H1 (cell line): Measurements from ENCODE around the gene LIN28A. TPM values are rescaled to one million over a fixed set of nuclear protein-coding genes. Genes with fewer than 3 reads are reported as not detected.

Experiments used
- CTCF ChIA-PET: fragments of 300-600 bp; sonication (Branson Sonifier 250); formaldehyde crosslinking; loops from one replicate; lab custom pipeline; 2021; ENCODE audit not compliant: partially characterized antibody; lab: Charles Lee
- POLR2A ChIA-PET: fragments of 300-600 bp; sonication (Branson Sonifier 250); formaldehyde crosslinking; loops from one replicate; lab custom pipeline; 2021; ENCODE audit warnings: inconsistent platforms; ENCODE audit not compliant: partially characterized antibody; lab: Charles Lee
- DNase-seq, 2 experiments: peaks; one replicate each; pipeline versions ENCODE4 v3.0.0 to v3.0.0-alpha.2; 2010 to 2022; ENCODE audit warnings: low spot score in 2 of 2, low read depth in 1 of 2, mixed read lengths in 1 of 2
- FAIRE-seq: peaks from 2 replicates; lab custom pipeline; 2011; peaks lifted over from hg19 to GRCh38; lab: Jason Lieb, UNC
- H2AFZ ChIP-seq: 2 replicates; pipeline ENCODE4 v1.8.1; 2012; ENCODE audit warnings: low read length, inconsistent platforms
- H2AK5ac ChIP-seq: 2 replicates; pipeline ENCODE4 v1.6.1; 2013; ENCODE audit warnings: low read depth, low read length
- H2BK120ac ChIP-seq: replicated peaks from 2 replicates; pipeline ENCODE3; 2013; ENCODE audit warnings: low read depth, low read length, inconsistent platforms
- H2BK12ac ChIP-seq: 2 replicates; pipeline ENCODE4 v1.6.1; 2013; ENCODE audit warnings: low read depth, low read length
- H2BK15ac ChIP-seq: 2 replicates; pipeline ENCODE4 v1.6.1; 2013; ENCODE audit warnings: low read length
- H2BK20ac ChIP-seq: 2 replicates; pipeline ENCODE4 v1.6.1; 2013; ENCODE audit warnings: low read length
- H2BK5ac ChIP-seq: 2 replicates; pipeline ENCODE4 v1.6.1; 2013; ENCODE audit warnings: low read depth, low read length
- H3K14ac ChIP-seq: 2 replicates; pipeline ENCODE4 v1.6.1; 2013; ENCODE audit warnings: inconsistent platforms; ENCODE audit not compliant: insufficient read length
- H3K18ac ChIP-seq: 2 replicates; pipeline ENCODE4 v1.6.1; 2013; ENCODE audit warnings: low read length; ENCODE audit errors: extremely low read depth
- H3K23ac ChIP-seq: 2 replicates; pipeline ENCODE4 v1.6.1; 2013; ENCODE audit warnings: inconsistent platforms; ENCODE audit not compliant: insufficient read length
- H3K23me2 ChIP-seq: 2 replicates; pipeline ENCODE4 v1.6.1; 2013; ENCODE audit warnings: low read depth, low read length
- H3K27ac ChIP-seq: 2 replicates; pipeline ENCODE4 v1.6.1; 2011; ENCODE audit warnings: low read depth, low read length, inconsistent platforms
- H3K27me3 ChIP-seq, 4 experiments: replicated peaks in 1 of 4; 1 replicate in 1 of 4; 2 replicates in 3 of 4; pipeline versions ENCODE4 v1.6.1 to v1.8.1; 2011 to 2013; ENCODE audit warnings: low read length in 3 of 4, mild to moderate bottlenecking in 3 of 4, inconsistent platforms in 2 of 4, mixed read lengths in 2 of 4, moderate library complexity in 1 of 4; ENCODE audit not compliant: control insufficient read depth in 3 of 4, insufficient read depth in 3 of 4; ENCODE audit errors: extremely low read depth in 1 of 4
- H3K36me3 ChIP-seq, 4 experiments: 2 replicates each; pipeline versions ENCODE4 v1.6.1 to v1.8.1; 2011 to 2013; ENCODE audit warnings: mild to moderate bottlenecking in 4 of 4, low read length in 3 of 4, moderate library complexity in 2 of 4, control low read depth in 1 of 4, inconsistent platforms in 1 of 4; ENCODE audit not compliant: insufficient read depth in 4 of 4, control insufficient read depth in 2 of 4
- H3K4ac ChIP-seq: replicated peaks from 2 replicates; pipeline ENCODE3; 2013; ENCODE audit warnings: low read length, low read depth, mixed read lengths, inconsistent platforms; ENCODE audit not compliant: insufficient read length
- H3K4me1 ChIP-seq, 4 experiments: replicated peaks in 1 of 4; 1 replicate in 1 of 4; 2 replicates in 3 of 4; pipeline versions ENCODE4 v1.6.1 to v1.8.1; 2011 to 2013; ENCODE audit warnings: low read length in 3 of 4, inconsistent platforms in 2 of 4, mixed read lengths in 1 of 4; ENCODE audit not compliant: insufficient read depth in 4 of 4, control insufficient read depth in 3 of 4
- H3K4me2 ChIP-seq, 2 experiments: 2 replicates each; pipeline versions ENCODE4 v1.6.1 to v1.8.1; 2011 to 2013; ENCODE audit warnings: low read depth in 2 of 2, low read length in 2 of 2, control low read depth in 1 of 2, inconsistent platforms in 1 of 2, mild to moderate bottlenecking in 1 of 2; ENCODE audit not compliant: insufficient read depth in 1 of 2
- H3K4me3 ChIP-seq, 4 experiments: fragments of 200-600, 300-600 bp in 1 of 4; sonication (generic), shearing (Covaris generic), sonication (Bioruptor Twin) in 1 of 4; 2 replicates each; pipeline versions ENCODE4 v1.5.1 to v1.8.1; 2011 to 2016; ENCODE audit warnings: low read length in 4 of 4, low read depth in 3 of 4, control low read depth in 2 of 4, inconsistent platforms in 2 of 4, mild to moderate bottlenecking in 2 of 4, mixed read lengths in 1 of 4, moderate library complexity in 1 of 4; ENCODE audit not compliant: insufficient read depth in 2 of 4; ENCODE audit errors: extremely low read depth in 1 of 4
- H3K56ac ChIP-seq: replicated peaks from 2 replicates; pipeline ENCODE3; 2013; ENCODE audit warnings: low read depth, mild to moderate bottlenecking, mixed read lengths, low read length, inconsistent platforms; ENCODE audit not compliant: insufficient read length
- H3K79me1 ChIP-seq: 2 replicates; pipeline ENCODE4 v1.6.1; 2013; ENCODE audit warnings: low read depth, low read length, control low read depth
- H3K79me2 ChIP-seq, 2 experiments: 2 replicates each; pipeline versions ENCODE4 v1.6.1 to v1.8.1; 2012 to 2013; ENCODE audit warnings: low read length in 2 of 2, mild to moderate bottlenecking in 2 of 2, inconsistent platforms in 1 of 2; ENCODE audit not compliant: insufficient read depth in 2 of 2, control insufficient read depth in 1 of 2
- H3K9ac ChIP-seq, 4 experiments: replicated peaks in 1 of 4; 1 replicate in 1 of 4; 2 replicates in 3 of 4; pipeline versions ENCODE4 v1.6.1 to v1.8.1; 2011 to 2013; ENCODE audit warnings: low read depth in 3 of 4, low read length in 3 of 4, control low read depth in 2 of 4, mild to moderate bottlenecking in 2 of 4, moderate library complexity in 2 of 4, inconsistent platforms in 1 of 4; ENCODE audit errors: extremely low read depth in 1 of 4
- H3K9me3 ChIP-seq, 2 experiments: 2 replicates each; pipeline versions ENCODE4 v1.6.1 to v1.8.1; 2012 to 2013; ENCODE audit warnings: mild to moderate bottlenecking in 2 of 2, moderate library complexity in 2 of 2, control low read depth in 1 of 2, inconsistent platforms in 1 of 2, low read depth in 1 of 2, low read length in 1 of 2, mixed read lengths in 1 of 2; ENCODE audit not compliant: insufficient read depth in 2 of 2
- H4K20me1 ChIP-seq, 2 experiments: replicated peaks in 1 of 2; 2 replicates each; pipeline versions ENCODE3 to v1.8.1; 2011 to 2013; ENCODE audit warnings: inconsistent platforms in 2 of 2, low read length in 2 of 2, mild to moderate bottlenecking in 1 of 2; ENCODE audit not compliant: insufficient read depth in 2 of 2, control insufficient read depth in 1 of 2
- H4K5ac ChIP-seq: 2 replicates; pipeline ENCODE4 v1.6.1; 2013; ENCODE audit warnings: low read length, low read depth, mixed read lengths, inconsistent platforms; ENCODE audit not compliant: insufficient read length
- H4K8ac ChIP-seq: 2 replicates; pipeline ENCODE4 v1.8.0; 2013; ENCODE audit warnings: mild to moderate bottlenecking, moderate library complexity, low read length, inconsistent platforms; ENCODE audit not compliant: insufficient read depth; ENCODE audit errors: extremely low read depth
- H4K91ac ChIP-seq: replicated peaks from 2 replicates; pipeline ENCODE3; 2013; ENCODE audit warnings: low read length, mixed read lengths, inconsistent platforms; ENCODE audit not compliant: insufficient read length
- NANOG ChIP-seq: IDR thresholded peaks from 2 replicates; pipeline ENCODE4 v1.6.1; 2011; ENCODE audit warnings: low read length, low read depth, mild to moderate bottlenecking, inconsistent platforms; ENCODE audit not compliant: insufficient read depth, poor library complexity, severe bottlenecking
- RAD21 ChIP-seq, 2 experiments: IDR thresholded peaks in 1 of 2; conservative IDR thresholded peaks in 1 of 2; 2 replicates each; pipeline ENCODE4 v1.6.1; 2011; ENCODE audit warnings: low read depth in 2 of 2, low read length in 2 of 2, improper control_type of control experiment in 1 of 2, inconsistent platforms in 1 of 2, mild to moderate bottlenecking in 1 of 2, moderate library complexity in 1 of 2
- YY1 ChIP-seq: IDR thresholded peaks from 2 replicates; pipeline ENCODE4 v1.6.1; 2011; ENCODE audit warnings: low read depth, mild to moderate bottlenecking, low read length
- WGBS, 2 experiments: shearing (Covaris generic) in 1 of 2; methylation state at CpG; one replicate each; pipeline versions ENCODE4 v1.1.6 to v1.1.7; 2013 to 2015; ENCODE audit warnings: low lambda C conversion rate in 2 of 2, mixed read lengths in 2 of 2, inconsistent platforms in 1 of 2, low coverage in 1 of 2, missing lambda C conversion rate in 1 of 2; ENCODE audit not compliant: insufficient replicate concordance in 2 of 2, insufficient coverage in 1 of 2, insufficient read length in 1 of 2; ENCODE audit errors: extremely low coverage in 1 of 2, missing lambda C conversion rate in 1 of 2; 5-methylcytosine and 5-hydroxymethylcytosine counted together
- polyA plus RNA-seq, 7 experiments: library from polyadenylated mRNA; depleted of rRNA in 3 of 7; stranded (reverse) in 5 of 7; unstranded in 2 of 7; fragments of >200 nt in 5 of 7; fragments of 200-250 nt in 2 of 7; gene quantifications; 1 replicate in 5 of 7; 2 replicates in 1 of 7; 4 replicates in 1 of 7; pipeline versions ENCODE4 v1.2.1 to v1.2.3, GENCODE V29; 2011 to 2013; ENCODE audit warnings: missing spikeins in 2 of 7, mixed read lengths in 2 of 7
- total RNA-seq: library from RNA; stranded (reverse); fragmentation: NEBNext Ultra II Directional; extraction: Animal tissue kit (Norgen Biotek cat#: 25700); gene quantifications from 2 replicates; pipeline ENCODE4 v1.2.1, GENCODE V29; 2021
- TF ChIP-seq, protein P1 (sequence below), 3 experiments: IDR thresholded peaks; 1 replicate in 2 of 3; 2 replicates in 1 of 3; pipeline versions ENCODE4 v1.5.1 to v1.6.1; 2011; ENCODE audit warnings: low read length in 3 of 3, mild to moderate bottlenecking in 3 of 3, inconsistent platforms in 2 of 3, low read depth in 1 of 3, moderate library complexity in 1 of 3; ENCODE audit not compliant: insufficient read depth in 1 of 3; ENCODE audit errors: control extremely low read depth in 1 of 3

LIN28A gene
- total and polyA plus RNA-seq, 2 of the 8 experiments (the other 6 are each of a cell fraction or from before 2014, with no cell fraction given): 403 to 1,486 TPM

DNA sequence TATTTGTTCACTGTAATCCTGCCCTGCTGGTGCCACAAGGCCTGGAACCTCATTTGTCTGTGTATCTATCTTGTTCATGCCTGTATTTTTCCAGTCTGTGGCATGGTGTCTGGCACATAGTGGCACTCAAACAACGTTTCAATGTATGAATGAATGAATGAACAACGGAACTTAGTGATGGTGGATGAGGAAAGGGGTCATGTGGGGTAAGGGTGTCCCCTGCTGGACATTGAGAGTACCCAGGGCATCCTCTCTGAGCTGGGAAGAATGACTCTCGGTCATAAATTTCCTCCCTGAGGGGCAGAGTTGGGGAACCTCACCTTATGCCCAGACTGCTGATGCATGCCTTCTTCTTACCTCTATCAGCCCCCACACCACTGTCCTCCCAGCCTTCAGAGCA lies 19.2 kb upstream of the LIN28A start:
- POLR2A ChIA-PET: interaction anchor here (1.2 to 15.3 kb wide), 3 partner anchors 19 to 38 kb away, joined by 6 to 166 read pairs (median 95); partner anchors contain the start of gene LIN28A

More for the DNA sequence above, 19.2 kb upstream of the LIN28A start:
- no peak overlapping the region for H4K5ac ChIP-seq
- no peak overlapping the region for H2AFZ ChIP-seq
- no peak overlapping the region for H3K14ac ChIP-seq
- H3K18ac ChIP-seq: no peak overlapping the region
- CTCF ChIA-PET: interaction anchor here (0.6 to 9.4 kb wide), 36 partner anchors 9 to 1572 kb away, joined by 3 to 90 read pairs (median 4); partner anchors contain the start of genes CD52, CRYBG2, LIN28A and SH3BGRL3
- no peaks in the 10 kb centered on the region for H3K27me3 ChIP-seq
- peaks cover 1 to 10% (median 3%) of the 10 kb centered on the region in 4 experiments; a peak in 6 of 7 replicates for H3K4me1 ChIP-seq
- H2BK15ac ChIP-seq: no peak overlapping the region
- DNase-seq (no peak), FAIRE-seq (peak; percentile 75)
- no peaks in the 10 kb centered on the region for H4K20me1 ChIP-seq
- H2BK20ac ChIP-seq: no peak overlapping the region
- no peaks in the 10 kb centered on the region for H3K79me2 ChIP-seq
- no peak overlapping the region for H3K4ac ChIP-seq
- H3K4me2 ChIP-seq: peak overlapping the region in 1 of 2 experiments; percentile 31; a peak in 1 of 4 replicates
- H3K56ac ChIP-seq: no peak overlapping the region
- no peaks in the 10 kb centered on the region; the same call in 1 of the 2 replicates for H3K23me2 ChIP-seq
- H2BK120ac ChIP-seq: no peak overlapping the region
- H2BK12ac ChIP-seq: no peak overlapping the region
- H3K23ac ChIP-seq: no peak overlapping the region
- TF ChIP-seq YY1 (peak; percentile 53; the same call in 1 of the 2 replicates), RAD21 (IDR thresholded peaks at IDR 0.05 in 1 of 2, conservative IDR thresholded peaks at IDR 0.05 in 1 of 2; ENCODE audit: low read depth in 2 of 2, low read length in 2 of 2) (peak; percentile 94), NANOG (no peak)
- TF ChIP-seq, protein P1, sequence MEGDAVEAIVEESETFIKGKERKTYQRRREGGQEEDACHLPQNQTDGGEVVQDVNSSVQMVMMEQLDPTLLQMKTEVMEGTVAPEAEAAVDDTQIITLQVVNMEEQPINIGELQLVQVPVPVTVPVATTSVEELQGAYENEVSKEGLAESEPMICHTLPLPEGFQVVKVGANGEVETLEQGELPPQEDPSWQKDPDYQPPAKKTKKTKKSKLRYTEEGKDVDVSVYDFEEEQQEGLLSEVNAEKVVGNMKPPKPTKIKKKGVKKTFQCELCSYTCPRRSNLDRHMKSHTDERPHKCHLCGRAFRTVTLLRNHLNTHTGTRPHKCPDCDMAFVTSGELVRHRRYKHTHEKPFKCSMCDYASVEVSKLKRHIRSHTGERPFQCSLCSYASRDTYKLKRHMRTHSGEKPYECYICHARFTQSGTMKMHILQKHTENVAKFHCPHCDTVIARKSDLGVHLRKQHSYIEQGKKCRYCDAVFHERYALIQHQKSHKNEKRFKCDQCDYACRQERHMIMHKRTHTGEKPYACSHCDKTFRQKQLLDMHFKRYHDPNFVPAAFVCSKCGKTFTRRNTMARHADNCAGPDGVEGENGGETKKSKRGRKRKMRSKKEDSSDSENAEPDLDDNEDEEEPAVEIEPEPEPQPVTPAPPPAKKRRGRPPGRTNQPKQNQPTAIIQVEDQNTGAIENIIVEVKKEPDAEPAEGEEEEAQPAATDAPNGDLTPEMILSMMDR (IDR thresholded peaks at IDR 0.05; ENCODE audit: control extremely low read depth in 1 of 3, insufficient read depth in 1 of 3, low read depth in 1 of 3, low read length in 3 of 3): peak; percentile 81 to 93 (median 83)
- H4K91ac ChIP-seq: no peak overlapping the region
- WGBS, 2 experiments: 32% methylated on average over 3 of the region's 3 CpGs; no CpG with 5 or more reads in 1 of the 2 experiments
- no peak overlapping the region for H2AK5ac ChIP-seq
- no peak overlapping the region for H3K4me3 ChIP-seq
- H2BK5ac ChIP-seq: peak overlapping the region; percentile 18; the same call in 1 of the 2 replicates
- H3K9ac ChIP-seq: no peak overlapping the region
- no peaks in the 10 kb centered on the region for H3K36me3 ChIP-seq
- no peak overlapping the region for H3K27ac ChIP-seq
- no peak overlapping the region for H4K8ac ChIP-seq
- no peaks in the 10 kb centered on the region for H3K9me3 ChIP-seq
- no peaks in the 10 kb centered on the region; the same call in 1 of the 2 replicates for H3K79me1 ChIP-seq
